HepG2 (cell line): ENCODE measurements around the gene LTB4R. TPM values are rescaled to one million over a fixed set of nuclear protein-coding genes. Genes with fewer than 3 reads are reported as not detected.
A peak's percentile ranks its signal among the peaks of the same experiment; 100 is the strongest.

ENCODE experiments used
- CREBL2 ChIP-seq: sonication (generic); formaldehyde crosslinking; IDR thresholded peaks from 2 replicates; pipeline ENCODE4 v1.8.1; 2023; ENCODE audit warnings: missing genetic modification reagents, mild to moderate bottlenecking, borderline replicate concordance
- GPN1 ChIP-seq: sonication (generic); formaldehyde crosslinking; IDR thresholded peaks from 2 replicates; pipeline ENCODE4 v1.5.1; 2020; ENCODE audit warnings: missing genetic modification reagents, borderline replicate concordance
- HNRNPH1 ChIP-seq: fragments of 200-400 bp; formaldehyde crosslinking; optimal IDR thresholded peaks from 2 replicates; pipeline ENCODE3; 2017; ENCODE audit warnings: mild to moderate bottlenecking, low read depth, low read length
- ISL2 ChIP-seq: sonication (generic); formaldehyde crosslinking; IDR thresholded peaks from 2 replicates; pipeline ENCODE4 v1.5.0; 2020; ENCODE audit warnings: missing genetic modification reagents
- JUN ChIP-seq: sonication (generic); formaldehyde crosslinking; IDR thresholded peaks from 2 replicates; pipeline ENCODE4 v1.4.0; 2020; ENCODE audit warnings: mild to moderate bottlenecking, missing genetic modification reagents
- MXD4 ChIP-seq: IDR thresholded peaks from 2 replicates; pipeline ENCODE4 v1.6.1; 2016; ENCODE audit warnings: mild to moderate bottlenecking, missing biosample characterization, missing genetic modification reagents
- NFYB ChIP-seq: sonication (generic); formaldehyde crosslinking; IDR thresholded peaks from 2 replicates; pipeline ENCODE4 v1.4.0; 2020; ENCODE audit warnings: missing genetic modification reagents
- NR2F6 ChIP-seq, 2 experiments: IDR thresholded peaks; 2 replicates each; pipeline ENCODE4 v1.6.1; 2016; ENCODE audit warnings: antibody characterized with exemption in 1 of 2, mild to moderate bottlenecking in 1 of 2
- PITX1 ChIP-seq: sonication (generic); formaldehyde crosslinking; IDR thresholded peaks from 2 replicates; pipeline ENCODE4 v1.5.1; 2020; ENCODE audit warnings: mild to moderate bottlenecking, missing genetic modification reagents
- SMARCE1 ChIP-seq: fragments of 450-650 bp; IDR thresholded peaks from 2 replicates; pipeline ENCODE4 v1.6.1; 2017; ENCODE audit warnings: borderline replicate concordance
- SP5 ChIP-seq: IDR thresholded peaks from 2 replicates; pipeline ENCODE4 v1.6.1; 2016; ENCODE audit warnings: low read depth, borderline replicate concordance
- ZBTB43 ChIP-seq: sonication (generic); formaldehyde crosslinking; conservative IDR thresholded peaks from 2 replicates; pipeline ENCODE4 v1.4.0; 2020; ENCODE audit warnings: missing genetic modification reagents
- ZFP36 ChIP-seq: fragments of 150-350 bp; IDR thresholded peaks from 2 replicates; pipeline ENCODE4 v1.6.1; 2018; ENCODE audit warnings: borderline replicate concordance, low read length, low read depth; ENCODE audit not compliant: partially characterized antibody
- ZHX1 ChIP-seq: sonication (generic); formaldehyde crosslinking; IDR thresholded peaks from 2 replicates; pipeline ENCODE4 v1.8.1; 2022; ENCODE audit warnings: low read depth, mild to moderate bottlenecking, missing genetic modification reagents
- ZNF124 ChIP-seq: sonication (generic); formaldehyde crosslinking; IDR thresholded peaks from 2 replicates; pipeline ENCODE4 v1.4.0; 2020; ENCODE audit warnings: missing genetic modification reagents
- ZNF207 ChIP-seq: fragments of 450-650 bp; IDR thresholded peaks from 2 replicates; pipeline ENCODE4 v1.6.1; 2016; ENCODE audit warnings: antibody characterized with exemption, borderline replicate concordance
- ZNF251 ChIP-seq: sonication (generic); formaldehyde crosslinking; IDR thresholded peaks from 2 replicates; pipeline ENCODE4 v1.9.0; 2021; ENCODE audit warnings: mild to moderate bottlenecking, missing genetic modification reagents
- ZNF335 ChIP-seq: sonication (generic); formaldehyde crosslinking; IDR thresholded peaks from 2 replicates; pipeline ENCODE4 v1.4.0; 2020; ENCODE audit warnings: missing genetic modification reagents
- ZNF431 ChIP-seq: sonication (generic); formaldehyde crosslinking; IDR thresholded peaks from 2 replicates; pipeline ENCODE4 v1.9.0; 2022; ENCODE audit warnings: missing genetic modification reagents, low read depth, mild to moderate bottlenecking, borderline replicate concordance
- ZNF460 ChIP-seq: sonication (generic); formaldehyde crosslinking; IDR thresholded peaks from 2 replicates; pipeline ENCODE4 v1.5.1; 2020; ENCODE audit warnings: missing genetic modification reagents, mild to moderate bottlenecking, borderline replicate concordance
- ZNF687 ChIP-seq: sonication (generic); formaldehyde crosslinking; IDR thresholded peaks from 2 replicates; pipeline ENCODE4 v1.5.1; 2020; ENCODE audit warnings: mild to moderate bottlenecking, missing genetic modification reagents, moderate library complexity
- ZNF7 ChIP-seq: IDR thresholded peaks from 2 replicates; pipeline ENCODE4 v1.6.1; 2016; ENCODE audit warnings: missing biosample characterization, missing genetic modification reagents
- polyA plus RNA-seq, 8 experiments: library from polyadenylated mRNA; depleted of rRNA in 3 of 8; stranded (reverse) in 7 of 8; unstranded in 1 of 8; fragments of >200 nt; fragmentation: Illumina TruSeq in 4 of 8; extraction: Trizol in 4 of 8; gene quantifications; 2 replicates each; pipeline versions ENCODE4 v1.2.1 to v1.2.3, GENCODE V29; 2011 to 2016; ENCODE audit warnings: low read depth in 4 of 8, missing spikeins in 1 of 8, mixed read lengths in 1 of 8; ENCODE audit not compliant: insufficient read depth in 1 of 8
- total RNA-seq, 5 experiments: library from RNA; depleted of rRNA; stranded (reverse); fragments of >200 nt; fragmentation: Illumina TruSeq; extraction: Trizol; gene quantifications; 2 replicates each; pipeline ENCODE4 v1.2.3, GENCODE V29; 2016; ENCODE audit warnings: low read depth in 1 of 5

LTB4R gene
- total and polyA plus RNA-seq, 2 of the 13 experiments (the other 11 are each of a cell fraction or from before 2014, with no cell fraction given) = 3.2 to 8.2 TPM

- TF ChIP-seq ZFP36 = no peak
- peak; percentile 94 for TF ChIP-seq JUN
- TF ChIP-seq PITX1 (CRISPR knock-in tag) = peak; percentile 74
- TF ChIP-seq SMARCE1 = no peak; the same call in 1 of the 2 replicates
- peak; percentile 93 for TF ChIP-seq ZHX1 (CRISPR knock-in tag)
- TF ChIP-seq ZNF207 = no peak
- TF ChIP-seq ZNF687 (CRISPR knock-in tag) = peak; percentile 100
- TF ChIP-seq NR2F6 (IDR thresholded peaks at IDR 0.05) = no peak
- TF ChIP-seq NR2F6 (CRISPR knock-in tag; IDR thresholded peaks at IDR 0.05) = peak; percentile 90
- TF ChIP-seq ISL2 (CRISPR knock-in tag) = peak; percentile 88; the same call in 1 of the 2 replicates
- TF ChIP-seq ZNF7 (CRISPR knock-in tag) = peak; percentile 60
- TF ChIP-seq NFYB (CRISPR knock-in tag) = peak; percentile 42; the same call in 1 of the 2 replicates
- no peak for TF ChIP-seq HNRNPH1
- peak; percentile 87 for TF ChIP-seq ZNF124
- TF ChIP-seq ZNF251 (CRISPR knock-in tag) = peak; percentile 96
- TF ChIP-seq GPN1 (CRISPR knock-in tag) = peak; percentile 78; the same call in 1 of the 2 replicates
- TF ChIP-seq CREBL2 = peak; percentile 97; the same call in 1 of the 2 replicates
- peak; percentile 97 for TF ChIP-seq ZNF431 (CRISPR knock-in tag)
- peak; percentile 91; the same call in 1 of the 2 replicates for TF ChIP-seq MXD4
- peak; percentile 90 for TF ChIP-seq ZNF335 (CRISPR knock-in tag)
- no peak for TF ChIP-seq ZNF460 (CRISPR knock-in tag)
- TF ChIP-seq SP5 (CRISPR knock-in tag) = peak; percentile 57
- TF ChIP-seq ZBTB43 (CRISPR knock-in tag) = peak; percentile 96
Measured at GRCh38 chr14:24315807-24316596, 4.7 kb downstream of the LTB4R start (continued).
